Hematopoietic multipotent progenitor cell treated with erythropoietin and hydrocortisone succinate and interleukin-3 and kit ligand, for 4 days (in vitro differentiated cells): ENCODE data around the gene CLTA.
"Not testable (repeated sequence)": the region's sequence is repeated elsewhere in the genome, so short reads cannot be mapped to it uniquely, and the experiment has no call there.

Experiments
- DNase-seq: peaks from one replicate; pipeline ENCODE4 v3.0.0-alpha.2; 2015

Gene CLTA

GRCh38 chr9:36158917-36159316 is 31.8 kb upstream of the CLTA start:
- DNase-seq, result no peak

- DNase-seq, result not testable (repeated sequence)
Measured at GRCh38 chr9:36159509-36159908, 31.2 kb upstream of the CLTA start.

GRCh38 chr9:36160126-36160525 is 30.6 kb upstream of the CLTA start:
- not testable (repeated sequence) for DNase-seq

- DNase-seq, result no peak
Measured at GRCh38 chr9:36161187-36161586, 29.5 kb upstream of the CLTA start.

- no peak for DNase-seq
Measured at GRCh38 chr9:36162211-36162738, 28.4 kb upstream of the CLTA start.

- DNase-seq, result no peak
Measured at GRCh38 chr9:36163049-36163785, 27.5 kb upstream of the CLTA start.

GRCh38 chr9:36163786-36164170 is 26.9 kb upstream of the CLTA start:
- DNase-seq, result no peak

- DNase-seq, result no peak
Measured at GRCh38 chr9:36164372-36164771, 26.3 kb upstream of the CLTA start.

- DNase-seq, result no peak
Measured at GRCh38 chr9:36164989-36165388, 25.7 kb upstream of the CLTA start.

- DNase-seq, result no peak
Measured at GRCh38 chr9:36165826-36166167, 24.9 kb upstream of the CLTA start.

GRCh38 chr9:36166168-36166927 is 24.4 kb upstream of the CLTA start:
- peak; percentile 89 for DNase-seq

- DNase-seq, result no peak
Measured at GRCh38 chr9:36169166-36169565, 21.6 kb upstream of the CLTA start, which contains the start of gene CCIN. Gene CCIN (plus strand): TSS chr9:36169388. CDS start chr9:36169503, 115 bp downstream.

GRCh38 chr9:36169708-36170107 is 21.0 kb upstream of the CLTA start:
- peak; percentile 40 for DNase-seq

GRCh38 chr9:36170531-36170930 is 20.2 kb upstream of the CLTA start:
- DNase-seq, result no peak

- no peak for DNase-seq
Measured at GRCh38 chr9:36173861-36174260, 16.9 kb upstream of the CLTA start.

- DNase-seq, result no peak
Measured at GRCh38 chr9:36174271-36174670, 16.4 kb upstream of the CLTA start.

- DNase-seq, result no peak
Measured at GRCh38 chr9:36174731-36175130, 16.0 kb upstream of the CLTA start.

GRCh38 chr9:36175209-36175608 is 15.5 kb upstream of the CLTA start:
- not testable (repeated sequence) for DNase-seq

GRCh38 chr9:36176496-36176895 is 14.2 kb upstream of the CLTA start:
- not testable (repeated sequence) for DNase-seq

GRCh38 chr9:36177571-36177970 is 13.2 kb upstream of the CLTA start:
- no peak for DNase-seq

GRCh38 chr9:36180243-36180642 is 10.5 kb upstream of the CLTA start:
- DNase-seq, result not testable (repeated sequence)

- no peak for DNase-seq
Measured at GRCh38 chr9:36187414-36187813, 3.3 kb upstream of the CLTA start.

- DNase-seq, result no peak
Measured at GRCh38 chr9:36188212-36188611, 2.5 kb upstream of the CLTA start.

GRCh38 chr9:36189976-36190375 is 745 bp upstream of the CLTA start:
- DNase-seq, result peak; percentile 30
